Activated gamma-delta T cell treated with anti-CD3 and anti-CD28 coated beads, Interleukin-2, amount 50 U/mL, for 16 hours (primary cell): ENCODE data around the gene ADNP2.

Experiments
- DNase-seq: peaks from one replicate; pipeline ENCODE4 v3.0.0-alpha.2; 2020; ENCODE audit warnings: low read depth

ADNP2 gene, protein sequence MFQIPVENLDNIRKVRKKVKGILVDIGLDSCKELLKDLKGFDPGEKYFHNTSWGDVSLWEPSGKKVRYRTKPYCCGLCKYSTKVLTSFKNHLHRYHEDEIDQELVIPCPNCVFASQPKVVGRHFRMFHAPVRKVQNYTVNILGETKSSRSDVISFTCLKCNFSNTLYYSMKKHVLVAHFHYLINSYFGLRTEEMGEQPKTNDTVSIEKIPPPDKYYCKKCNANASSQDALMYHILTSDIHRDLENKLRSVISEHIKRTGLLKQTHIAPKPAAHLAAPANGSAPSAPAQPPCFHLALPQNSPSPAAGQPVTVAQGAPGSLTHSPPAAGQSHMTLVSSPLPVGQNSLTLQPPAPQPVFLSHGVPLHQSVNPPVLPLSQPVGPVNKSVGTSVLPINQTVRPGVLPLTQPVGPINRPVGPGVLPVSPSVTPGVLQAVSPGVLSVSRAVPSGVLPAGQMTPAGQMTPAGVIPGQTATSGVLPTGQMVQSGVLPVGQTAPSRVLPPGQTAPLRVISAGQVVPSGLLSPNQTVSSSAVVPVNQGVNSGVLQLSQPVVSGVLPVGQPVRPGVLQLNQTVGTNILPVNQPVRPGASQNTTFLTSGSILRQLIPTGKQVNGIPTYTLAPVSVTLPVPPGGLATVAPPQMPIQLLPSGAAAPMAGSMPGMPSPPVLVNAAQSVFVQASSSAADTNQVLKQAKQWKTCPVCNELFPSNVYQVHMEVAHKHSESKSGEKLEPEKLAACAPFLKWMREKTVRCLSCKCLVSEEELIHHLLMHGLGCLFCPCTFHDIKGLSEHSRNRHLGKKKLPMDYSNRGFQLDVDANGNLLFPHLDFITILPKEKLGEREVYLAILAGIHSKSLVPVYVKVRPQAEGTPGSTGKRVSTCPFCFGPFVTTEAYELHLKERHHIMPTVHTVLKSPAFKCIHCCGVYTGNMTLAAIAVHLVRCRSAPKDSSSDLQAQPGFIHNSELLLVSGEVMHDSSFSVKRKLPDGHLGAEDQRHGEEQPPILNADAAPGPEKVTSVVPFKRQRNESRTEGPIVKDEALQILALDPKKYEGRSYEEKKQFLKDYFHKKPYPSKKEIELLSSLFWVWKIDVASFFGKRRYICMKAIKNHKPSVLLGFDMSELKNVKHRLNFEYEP

DNA sequence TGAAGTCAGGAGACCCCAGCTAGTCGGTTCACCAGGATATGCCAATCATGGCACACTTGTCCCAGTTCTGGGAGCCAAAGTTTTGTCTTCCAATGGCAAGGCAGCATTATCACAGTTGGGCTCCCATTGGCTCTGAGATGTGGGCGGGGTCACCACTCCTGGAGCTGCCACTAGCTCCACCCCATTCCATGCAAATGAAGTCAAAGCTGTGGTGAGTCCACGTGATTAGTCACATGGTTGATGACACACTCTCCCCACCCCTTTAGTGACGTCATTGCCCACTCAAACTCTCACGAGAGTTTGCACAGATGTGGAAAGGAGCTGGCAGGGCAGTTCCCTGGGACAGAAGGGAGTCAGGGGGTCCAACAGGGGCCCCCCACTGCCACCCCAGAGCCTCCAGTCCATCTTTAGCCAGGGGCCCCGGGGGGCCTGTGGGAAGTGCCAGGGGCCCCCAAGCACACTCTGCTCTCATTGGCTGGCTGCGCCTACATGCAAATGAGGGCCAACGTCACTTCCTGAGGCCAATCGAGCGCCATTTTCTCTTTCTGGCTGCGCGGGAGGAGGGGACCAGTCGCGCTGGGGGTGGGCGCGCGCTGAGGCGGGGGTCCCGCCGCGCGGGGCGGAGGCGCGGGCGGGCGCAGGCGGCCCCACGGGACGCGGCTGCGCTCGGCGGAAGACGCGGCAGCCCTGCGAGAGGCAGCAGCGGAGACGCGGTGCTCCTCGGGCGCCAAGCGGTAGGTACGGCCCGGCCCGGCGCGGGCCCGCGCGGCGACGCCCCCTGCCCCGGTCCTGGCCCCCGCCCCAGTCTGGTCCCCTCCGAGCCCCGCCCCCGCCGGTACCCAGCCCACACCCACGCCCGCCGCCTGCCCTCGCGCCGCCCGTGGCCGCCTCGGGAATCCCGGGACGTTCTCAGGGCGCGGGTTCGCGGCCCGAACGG is at the start of gene ADNP2:
Gene ADNP2 (plus strand): TSS at position 524 of the 937 bp plus-strand sequence. CDS start 8,281 bp downstream, outside the sequence.
- DNase-seq: peak; percentile 69

DNA sequence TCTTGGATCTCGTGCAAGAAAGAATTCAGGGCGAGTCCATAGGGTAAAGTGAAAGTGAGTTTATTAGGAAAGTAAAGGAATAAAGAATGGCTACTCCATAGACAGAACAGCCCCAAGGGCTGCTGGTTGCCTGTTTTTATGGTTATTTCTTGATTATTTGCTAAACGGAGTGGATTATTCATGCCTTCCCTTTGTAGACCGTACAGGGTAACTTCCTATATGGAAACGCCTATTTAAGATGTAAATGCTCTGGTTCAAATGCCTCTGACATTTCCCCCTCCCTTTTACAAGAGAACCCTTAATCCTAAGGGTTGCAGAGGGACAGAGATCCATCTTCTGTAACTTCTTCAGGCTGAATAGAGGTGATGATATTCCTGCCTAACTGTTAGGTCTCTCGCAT is 49.1 kb upstream of the ADNP2 start:
- no peak for DNase-seq

DNA sequence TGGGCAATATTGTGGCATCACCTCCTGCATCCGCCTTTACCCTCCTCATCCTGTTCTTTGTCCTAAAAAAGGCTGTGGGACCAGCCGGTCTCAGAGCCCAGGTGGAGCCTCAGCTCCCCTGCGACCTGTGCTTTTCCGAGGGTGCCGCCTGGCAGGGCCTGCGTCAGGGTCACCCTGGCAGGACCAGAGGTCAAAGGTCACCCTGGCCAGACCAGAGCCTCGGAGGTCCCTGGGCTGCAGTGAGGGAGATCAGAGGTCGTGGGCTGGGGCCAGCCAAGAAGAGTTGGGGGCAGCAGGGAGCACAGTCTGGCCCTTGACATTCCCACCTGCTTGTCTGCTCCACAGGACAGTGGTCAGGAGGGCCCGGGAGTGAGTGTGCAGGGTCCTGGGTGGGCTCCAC is 43.4 kb upstream of the ADNP2 start:
- no peak for DNase-seq

DNA sequence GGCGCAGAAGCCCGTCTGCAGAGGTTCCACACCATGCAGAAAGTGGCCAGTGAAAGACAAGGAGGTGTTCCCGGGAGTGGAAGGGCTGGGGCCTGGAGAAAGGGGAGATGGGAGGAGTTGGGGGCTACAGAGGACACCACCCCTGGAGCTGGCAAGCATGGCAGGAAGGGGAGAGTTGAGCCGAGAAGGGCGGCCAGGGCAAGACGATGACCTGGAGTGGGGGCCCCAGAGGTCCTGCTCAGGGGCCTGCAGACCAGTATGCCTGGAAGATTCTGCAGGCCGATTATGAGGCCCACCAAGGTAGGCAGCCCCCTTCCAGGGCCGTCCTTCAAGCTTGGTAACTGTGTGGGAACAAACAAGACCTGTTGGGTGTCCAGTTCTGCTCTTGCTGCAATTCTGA is 41.7 kb upstream of the ADNP2 start:
- no peak for DNase-seq

DNA sequence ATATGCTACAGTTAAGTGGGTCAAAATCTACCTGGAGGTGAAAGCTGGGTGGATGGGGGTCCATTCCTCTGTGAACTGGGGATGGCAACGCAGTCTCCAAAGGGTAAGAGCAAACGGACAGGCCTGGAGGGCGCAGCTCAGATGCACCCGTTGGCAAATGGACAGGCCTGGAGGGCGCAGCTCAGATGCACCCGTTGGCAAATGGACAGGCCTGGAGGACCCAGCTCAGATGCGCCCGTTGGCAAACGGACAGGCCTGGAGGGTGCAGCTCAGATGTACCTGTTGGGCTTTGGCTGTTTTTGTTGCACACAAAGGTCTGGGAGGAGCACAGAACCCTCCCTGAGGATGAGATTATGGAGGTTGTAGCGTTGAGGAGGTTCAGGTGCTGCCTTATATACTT is 41.2 kb upstream of the ADNP2 start:
- no peak for DNase-seq

DNA sequence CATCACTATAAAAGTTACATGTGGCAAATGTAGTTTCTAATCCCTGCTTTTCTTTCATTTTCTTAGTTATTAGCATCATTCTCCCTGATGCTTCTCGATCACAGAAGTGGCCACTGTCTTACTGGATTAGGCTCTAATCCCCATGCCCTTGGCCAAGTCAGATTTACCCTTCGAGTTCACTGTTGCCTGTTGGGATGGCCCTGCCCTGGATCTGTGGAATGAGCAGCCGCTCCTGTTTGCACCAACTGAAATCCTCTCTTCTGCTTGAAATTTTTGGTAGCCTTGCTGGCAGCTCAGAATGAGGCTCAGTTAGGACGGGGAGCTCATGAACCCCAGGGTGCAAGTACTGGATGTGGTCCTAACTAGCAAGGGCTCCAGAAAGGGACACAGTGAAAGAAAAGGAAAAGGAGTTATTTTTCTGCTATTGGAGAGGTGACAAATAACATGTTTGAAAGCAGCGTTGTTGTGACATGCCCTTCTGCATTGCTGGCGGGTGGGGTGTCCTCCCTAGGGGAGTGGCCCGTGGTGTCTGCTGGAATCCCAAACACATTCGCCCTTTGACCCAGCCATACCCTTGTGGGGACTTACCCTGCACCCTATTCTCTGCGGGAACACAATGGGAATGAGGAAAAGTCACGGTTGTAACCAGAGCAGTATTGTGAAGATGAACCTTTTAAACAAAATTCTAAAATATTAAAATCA is 40.3 kb upstream of the ADNP2 start:
- DNase-seq: no peak

DNA sequence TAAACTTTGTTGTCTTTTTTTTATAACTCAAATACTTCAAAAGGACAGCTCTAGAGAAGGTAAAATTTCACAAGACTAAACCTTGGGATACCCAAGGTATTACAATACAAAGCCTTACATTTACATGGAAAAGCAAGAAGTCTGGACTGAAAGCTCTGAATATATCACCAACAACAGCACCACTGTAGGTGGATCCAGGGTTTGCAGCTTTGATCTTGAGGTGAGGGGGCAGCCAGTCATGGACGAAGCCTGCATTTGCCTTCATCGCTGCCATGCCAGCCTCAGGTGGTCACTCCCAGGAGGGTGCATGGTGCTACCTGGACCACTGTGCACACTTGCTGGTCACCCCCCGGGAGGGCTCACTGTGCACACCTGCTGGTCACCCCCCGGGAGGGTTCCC is 38.2 kb upstream of the ADNP2 start:
- no peak for DNase-seq

DNA sequence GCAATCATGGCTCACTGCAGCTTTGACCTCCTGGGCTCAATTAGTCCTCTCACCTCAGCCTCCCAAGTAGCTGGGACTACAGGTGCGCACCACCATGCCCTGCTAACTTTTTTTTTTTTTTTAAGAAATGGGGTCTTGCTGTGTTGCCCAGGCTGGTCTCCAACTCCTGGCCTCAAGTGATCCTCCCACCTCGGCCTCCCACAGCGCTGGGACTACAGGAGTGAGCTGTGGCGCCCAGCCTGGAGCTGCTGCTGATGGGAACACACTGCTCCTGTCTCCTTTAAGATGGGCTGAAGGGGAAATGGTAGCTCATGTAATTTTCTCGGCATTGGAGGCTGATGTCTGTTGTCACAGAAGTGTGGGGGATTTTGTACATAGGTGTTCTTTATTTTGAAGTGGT is 34.9 kb upstream of the ADNP2 start:
- no peak for DNase-seq

DNA sequence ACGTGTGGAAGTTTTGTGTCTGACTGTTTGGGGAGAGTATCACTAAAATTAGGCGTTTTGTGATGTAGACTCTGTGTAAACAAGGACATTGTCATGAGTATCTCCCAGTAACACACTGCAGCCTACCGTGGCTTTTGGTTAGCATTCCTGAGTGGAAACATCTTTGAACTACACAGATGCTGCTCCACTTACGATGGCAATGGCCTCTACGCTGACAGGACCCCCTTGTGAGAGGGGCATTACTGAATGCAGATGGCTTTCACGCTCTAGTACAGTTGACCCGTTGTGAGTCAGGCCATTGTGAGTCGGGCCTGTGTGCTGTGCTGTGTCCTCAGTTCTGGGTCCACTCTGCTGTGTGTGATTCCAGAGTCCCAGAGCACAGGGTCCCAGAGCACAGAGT is 34.4 kb upstream of the ADNP2 start:
- DNase-seq: no peak

DNA sequence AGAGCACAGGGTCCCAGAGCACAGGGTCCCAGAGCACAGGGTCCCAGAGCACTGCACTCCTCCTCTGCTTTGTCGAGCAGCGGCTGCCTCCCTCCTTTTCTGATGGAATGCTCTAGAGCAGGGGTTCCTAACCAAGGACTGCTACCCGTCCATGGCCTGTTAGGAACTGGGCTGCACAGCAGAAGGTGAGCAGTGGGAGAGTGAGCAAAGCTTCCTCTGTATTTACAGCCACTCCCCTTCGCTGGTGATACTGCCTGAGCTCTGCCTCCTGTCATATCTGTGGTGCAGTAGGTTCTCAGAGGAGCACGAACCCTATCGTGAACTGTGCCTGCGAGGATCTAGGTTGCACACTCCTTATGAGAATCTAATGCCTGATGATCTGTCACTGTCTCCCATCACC is 33.1 kb upstream of the ADNP2 start:
- DNase-seq: no peak

DNA sequence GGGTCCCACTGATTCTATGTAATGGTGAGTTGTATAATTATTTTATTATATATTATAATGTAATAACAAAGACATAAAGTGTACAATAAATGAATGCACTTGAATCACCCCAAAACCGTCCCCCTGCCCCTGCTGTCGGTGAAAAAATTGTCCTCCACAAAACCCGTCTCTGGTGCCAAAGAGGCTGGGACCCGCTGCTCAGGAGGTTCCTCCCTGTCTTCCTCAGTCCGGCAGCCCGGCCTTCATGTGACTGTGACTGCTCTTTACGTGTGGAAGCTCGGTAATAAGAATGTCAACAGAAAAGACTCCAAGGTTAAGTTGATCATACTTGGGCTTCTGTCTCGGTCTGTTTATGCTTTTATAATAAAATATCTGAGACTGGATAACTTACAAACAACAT is 32.7 kb upstream of the ADNP2 start:
- DNase-seq: no peak

DNA sequence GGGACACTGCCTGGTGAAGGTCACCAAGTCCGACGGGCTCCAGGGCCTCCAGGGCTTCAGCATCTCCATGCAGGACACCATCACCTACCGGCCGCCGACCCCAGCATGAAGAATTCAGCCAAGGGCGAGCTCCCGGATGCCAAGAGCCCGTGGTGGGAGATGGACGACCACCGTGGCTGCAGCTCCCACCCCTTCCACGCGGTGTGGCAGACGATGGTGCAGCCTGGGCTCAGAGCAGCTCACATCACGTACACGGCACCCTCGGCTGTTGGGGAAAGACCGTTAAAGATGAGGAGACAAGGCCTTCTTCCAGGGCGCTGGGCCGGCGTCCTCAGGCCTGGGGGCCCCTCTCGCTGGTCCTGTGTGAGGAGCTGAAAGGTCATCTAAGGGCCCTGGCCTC is 31.2 kb upstream of the ADNP2 start:
- DNase-seq: no peak

DNA sequence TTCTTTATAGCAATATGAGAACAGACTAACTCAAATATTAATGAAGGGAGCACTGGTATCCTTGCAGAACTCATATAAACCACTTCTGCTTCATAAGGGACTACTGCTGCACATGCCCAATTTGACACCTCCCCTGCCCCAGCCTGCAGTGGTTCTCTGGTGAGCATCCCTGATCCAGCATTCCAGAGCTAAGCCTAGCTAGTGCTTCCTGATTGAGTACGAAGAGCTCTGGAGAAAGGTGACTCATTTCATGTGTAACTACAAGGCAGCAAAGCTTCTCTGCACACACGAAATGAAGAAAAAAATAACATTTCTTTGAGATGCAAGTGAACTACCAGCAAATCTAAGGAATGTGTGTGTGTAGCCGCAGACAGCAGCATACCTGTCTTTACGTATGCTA is 22.8 kb upstream of the ADNP2 start:
- no peak for DNase-seq

DNA sequence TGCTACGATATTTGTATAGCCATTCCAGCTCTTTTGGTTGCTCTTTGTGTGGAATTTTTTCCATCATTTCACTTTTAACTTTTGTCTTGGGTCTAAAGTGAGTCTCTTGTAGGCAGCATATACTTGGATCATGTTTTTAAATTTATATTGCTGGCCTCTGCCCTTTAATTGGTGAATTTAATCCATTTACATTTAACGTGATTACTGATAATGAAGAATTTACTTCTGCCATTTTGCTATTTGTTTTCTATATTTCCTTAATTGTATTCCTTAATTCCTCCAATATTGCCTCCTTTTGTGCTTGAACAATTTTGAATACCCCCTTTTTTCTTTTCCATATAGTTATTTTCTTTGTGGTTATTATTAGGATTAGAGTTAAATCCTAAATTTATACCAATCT is 21.0 kb upstream of the ADNP2 start:
- no peak for DNase-seq

DNA sequence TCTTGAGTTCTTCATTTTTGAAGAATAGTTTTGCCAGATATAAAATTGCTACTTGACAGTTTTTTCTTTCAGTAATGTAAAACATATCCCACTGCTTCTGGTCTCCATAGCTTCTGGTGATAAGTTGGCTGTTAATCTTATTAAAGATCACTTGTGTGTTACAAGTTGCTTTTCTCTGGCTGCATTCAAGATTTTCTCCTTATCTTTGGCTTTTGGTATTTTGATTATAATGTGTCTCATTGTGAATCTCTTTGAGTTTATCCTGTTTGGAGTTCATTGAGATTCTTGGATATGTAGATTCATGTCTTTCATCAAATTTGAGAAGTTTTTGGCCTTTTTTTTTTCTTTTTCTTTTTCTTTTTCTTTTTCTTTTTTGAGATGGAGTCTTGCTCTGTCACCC is 20.2 kb upstream of the ADNP2 start:
- DNase-seq: no peak

DNA sequence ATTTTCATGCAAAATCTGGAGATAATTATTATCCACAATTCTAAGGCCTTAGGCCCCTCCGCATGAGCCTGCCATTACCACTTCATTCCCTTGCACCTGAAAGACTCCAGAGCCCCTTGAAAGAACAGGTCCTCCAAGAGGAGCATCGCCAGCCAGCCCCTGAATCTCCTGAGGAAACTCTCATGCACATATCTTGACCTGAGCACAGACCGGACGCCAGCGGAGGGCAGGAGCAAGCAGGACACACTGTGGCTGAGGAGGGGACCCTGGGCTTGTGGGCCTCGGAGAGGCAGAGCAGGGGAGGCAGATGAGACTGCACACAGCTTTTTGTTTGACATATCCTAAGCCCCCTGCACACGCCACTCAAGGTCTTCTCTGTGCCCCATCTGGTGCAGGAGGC is 13.6 kb upstream of the ADNP2 start:
- DNase-seq: no peak

DNA sequence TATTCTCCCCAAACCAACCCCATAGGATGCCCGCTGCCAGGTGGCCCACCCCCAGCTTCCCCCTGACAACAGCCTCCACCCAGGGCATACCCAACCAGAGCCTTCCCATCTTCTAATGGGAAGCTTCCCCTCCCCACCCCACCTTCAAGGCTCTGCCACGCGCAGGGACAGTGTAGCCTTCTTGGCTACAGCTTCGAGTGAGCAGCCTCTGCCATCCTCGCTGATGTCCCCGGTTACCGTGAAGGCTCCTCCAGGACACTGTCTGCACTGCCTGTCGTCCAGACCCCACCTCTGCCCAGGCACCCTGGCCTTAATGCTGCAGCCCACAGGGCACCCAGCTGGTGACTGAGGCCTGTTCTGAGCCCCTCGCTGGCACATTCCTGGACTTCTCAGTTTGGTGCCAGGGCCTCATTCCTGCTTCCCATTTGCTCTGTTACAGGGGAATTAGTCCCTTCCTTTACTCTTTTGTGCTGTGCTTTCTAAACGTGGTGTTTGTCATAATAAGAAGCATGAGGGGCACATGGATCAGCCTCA is 13.0 kb upstream of the ADNP2 start:
- DNase-seq: no peak

DNA sequence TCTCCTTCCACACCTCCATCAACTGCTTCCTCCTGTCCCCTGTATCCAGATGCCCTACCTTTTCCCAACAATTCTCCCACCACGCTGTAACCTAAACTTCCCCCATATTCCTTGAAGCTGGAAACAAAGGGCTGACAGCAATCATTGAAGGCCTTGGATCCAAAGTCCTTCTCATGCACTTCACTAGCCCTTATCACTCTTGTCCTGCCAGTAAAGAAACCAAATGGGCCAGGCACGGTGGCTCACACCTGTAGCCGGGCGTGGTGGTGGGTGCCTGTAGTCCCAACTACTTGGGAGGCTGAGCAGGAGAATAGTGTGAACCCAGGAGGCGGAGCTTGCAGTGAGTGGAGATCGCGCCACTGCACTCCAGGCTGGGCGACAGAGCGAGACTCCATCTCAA is 11.9 kb upstream of the ADNP2 start:
- no peak for DNase-seq

DNA sequence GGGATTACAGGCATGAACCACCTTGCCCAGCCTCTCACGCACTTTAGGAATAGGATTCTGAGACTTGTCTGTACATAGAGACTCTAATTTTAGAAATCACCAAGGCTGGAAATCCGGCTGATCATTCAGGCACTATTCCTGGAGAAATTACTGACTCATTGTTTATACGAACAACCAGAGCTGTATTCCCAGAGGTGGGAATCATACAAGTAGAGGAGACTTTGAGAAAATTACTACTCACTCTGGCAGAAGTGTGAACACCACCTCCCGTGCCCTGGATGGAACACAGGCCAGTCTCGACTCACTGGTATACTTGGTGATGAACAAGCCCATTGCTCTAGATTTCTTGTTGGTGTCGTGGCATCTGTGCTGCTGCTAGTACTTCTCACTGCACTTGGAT is 5.8 kb upstream of the ADNP2 start:
- DNase-seq: no peak

DNA sequence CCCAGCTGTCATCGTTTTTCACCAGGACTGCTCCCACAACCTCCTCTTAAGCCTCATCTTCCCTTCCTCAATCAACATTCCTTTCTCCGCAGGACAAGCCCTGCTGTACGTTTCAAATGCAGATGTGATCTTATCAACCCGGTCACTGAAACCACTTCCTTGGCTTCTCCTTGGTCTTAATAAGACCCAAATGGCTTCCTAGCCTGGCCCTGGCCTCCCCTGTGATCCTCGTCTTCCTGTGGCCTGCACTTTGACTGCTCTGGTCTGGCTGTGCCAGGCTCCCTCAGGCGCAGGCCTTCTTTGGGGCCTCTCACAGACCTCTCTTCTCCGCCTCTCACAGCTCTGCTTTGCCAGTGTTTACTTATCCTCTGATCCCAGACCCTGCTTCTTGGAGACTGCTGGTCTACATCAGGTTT is 4.7 kb upstream of the ADNP2 start:
- no peak for DNase-seq
